Mucosa of descending colon (tissue), 3 donors: ENCODE measurements around the gene EFNA2. TPM values are rescaled to one million over a fixed set of nuclear protein-coding genes. Genes with fewer than 3 reads are reported as not detected.
A peak's percentile ranks its signal among the peaks of the same experiment; 100 is the strongest.

ENCODE experiments used
- ATAC-seq: fragments of 200-7000 bp; cut with Tn5 transposase; one replicate; pipeline ENCODE4 v1.9.1; 2020; ENCODE audit warnings: mild to moderate bottlenecking, moderate library complexity
- DNase-seq, 3 donors: peaks; one replicate each; pipeline ENCODE4 v3.0.0-alpha.2; 2020
- H3K36me3 ChIP-seq: fragments of 200-600 bp; one replicate; pipeline ENCODE4 v1.8.0; 2021; ENCODE audit warnings: low read depth, mild to moderate bottlenecking
- H3K4me1 ChIP-seq: fragments of 200-600 bp; one replicate; pipeline ENCODE4 v1.8.0; 2021; ENCODE audit warnings: low read depth, mild to moderate bottlenecking
- H3K4me3 ChIP-seq: fragments of 200-600 bp; one replicate; pipeline ENCODE4 v1.8.0; 2021; ENCODE audit warnings: mild to moderate bottlenecking
- H3K9me3 ChIP-seq: fragments of 200-600 bp; one replicate; pipeline ENCODE4 v1.8.0; 2021; ENCODE audit warnings: mild to moderate bottlenecking
- CTCF ChIP-seq: fragments of 200-600 bp; IDR thresholded peaks from one replicate; pipeline ENCODE4 v1.8.0; 2022; ENCODE audit warnings: antibody characterized with exemption, mild to moderate bottlenecking
- intact Hi-C, 2 donors: fragments of 100-400 bp; cut with DNase I in 1 of 2; cut with micrococcal nuclease in 1 of 2; formaldehyde crosslinking; loops; one replicate each; pipeline versions ENCODE4 v1.11.0 to v1.11.1; 2022; cut with DNase I, micrococcal nuclease
- total RNA-seq, 3 donors: library from RNA; stranded (reverse); fragmentation: NEBNext Ultra II Directional in 2 of 3; extraction: Animal tissue kit (Norgen Biotek cat#: 25700) in 2 of 3; gene quantifications; one replicate each; pipeline versions ENCODE4 v1.2.1 to v1.2.4, GENCODE V29; 2021 to 2023
- donor health status: DM: no; HTN: no; CAD: no; lungs with moderate emphysema.
- donor health status: DM: no; HTN: no; CAD: no.
- donor health status: DM: no; HTN: yes; CAD: no.

The EFNA2 gene
- total RNA-seq, 3 donors from 2014 or later = 19.0 to 62.2 (median 61.7) TPM

- Histone ChIP-seq H3K4me1 (peaks cover 85% of the 10 kb centered on the region), H3K36me3 (peaks cover 19% of the 10 kb centered on the region), H3K4me3 (peak overlapping the region; percentile 86), H3K9me3 (no peaks in the 10 kb centered on the region)
- TF ChIP-seq CTCF = no peak
- DNase-seq = peak in 2 of 3 donors; percentile 58 to 60
- ATAC-seq = no peak
- intact Hi-C loops = no loop called here
Observed at GRCh38 chr19:1270213-1270853, 15.3 kb upstream of the EFNA2 start.

- TF ChIP-seq CTCF = no peak
- no peak for ATAC-seq
- Histone ChIP-seq H3K4me3 (no peak overlapping the region), H3K9me3 (no peaks in the 10 kb centered on the region), H3K4me1 (peaks cover 79% of the 10 kb centered on the region), H3K36me3 (peaks cover 19% of the 10 kb centered on the region)
- intact Hi-C loops = no loop called here
- no peak for DNase-seq
Observed at GRCh38 chr19:1270854-1271527, 14.7 kb upstream of the EFNA2 start.

- intact Hi-C loops = no loop called here
- Histone ChIP-seq H3K36me3 (peaks cover 19% of the 10 kb centered on the region), H3K4me1 (peaks cover 81% of the 10 kb centered on the region), H3K4me3 (no peak overlapping the region), H3K9me3 (no peaks in the 10 kb centered on the region)
- ATAC-seq (no peak), DNase-seq (no peak)
- no peak for TF ChIP-seq CTCF
Observed at GRCh38 chr19:1271528-1272422, 13.9 kb upstream of the EFNA2 start.

GRCh38 chr19:1272423-1273262, 13.0 kb upstream of the EFNA2 start:
- ATAC-seq (no peak), DNase-seq (no peak)
- intact Hi-C loops = no loop called here
- no peak for TF ChIP-seq CTCF
- H3K4me3 ChIP-seq = no peak overlapping the region
- no peaks in the 10 kb centered on the region for H3K9me3 ChIP-seq
- H3K4me1 ChIP-seq = peaks cover 79% of the 10 kb centered on the region
- H3K36me3 ChIP-seq = peaks cover 19% of the 10 kb centered on the region
